ENCODE data around the gene FAXDC2.

DNA sequence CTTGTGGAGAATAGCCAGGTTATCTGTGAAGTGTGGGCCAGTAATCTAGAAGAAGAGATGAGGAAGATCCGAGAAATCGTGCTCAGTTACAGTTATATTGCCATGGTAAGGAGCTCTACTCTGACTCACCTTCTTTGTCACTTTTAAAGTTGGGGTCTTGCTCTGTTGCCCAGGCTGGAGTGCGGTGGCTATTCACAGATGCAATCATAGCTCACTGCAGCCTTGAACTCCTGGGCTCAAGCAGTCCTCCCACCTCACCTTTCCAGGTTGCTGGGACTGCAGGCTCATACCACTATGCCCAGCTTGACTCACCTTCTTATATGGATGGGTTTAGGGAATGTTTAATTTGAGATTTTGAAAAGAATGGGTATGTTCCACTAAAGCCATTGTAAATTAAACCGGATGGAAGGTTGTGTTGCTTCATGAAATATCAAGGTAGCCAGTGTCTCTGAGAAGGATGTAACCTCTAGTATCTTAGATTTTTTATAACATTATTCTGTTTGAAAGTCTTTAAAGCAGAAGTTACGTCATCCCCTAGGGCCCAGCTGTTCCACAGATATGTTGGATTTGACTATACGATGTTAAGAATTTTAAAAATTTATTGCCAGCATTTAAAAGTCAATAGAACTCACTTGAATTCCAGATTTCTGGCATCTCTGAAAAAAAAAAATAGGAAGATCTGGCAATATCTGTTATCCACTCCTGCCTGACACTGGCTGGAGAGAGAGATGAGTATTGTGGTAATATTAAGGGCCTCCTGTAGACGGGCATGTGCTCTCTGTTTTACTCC is 13.1 kb upstream of the FAXDC2 start:
- TF ChIP-seq ZNF251 (CRISPR knock-in tag; IDR thresholded peaks at IDR 0.05) (no peak), PTBP1 (IDR thresholded peaks at IDR 0.05; ENCODE audit: low read depth, low read length, poor library complexity, severe bottlenecking) (no peak), ZNF292 (CRISPR knock-in tag; IDR thresholded peaks at IDR 0.05; ENCODE audit: borderline replicate concordance, low read depth) (no peak), MEIS2 (CRISPR knock-in tag; IDR thresholded peaks at IDR 0.05) (no peak), KLF16 (CRISPR knock-in tag; IDR thresholded peaks at IDR 0.05) (no peak), POLR2AphosphoS5 (IDR thresholded peaks at IDR 0.05; ENCODE audit: low read depth, low read length) (no peak), ZIK1 (CRISPR knock-in tag; IDR thresholded peaks at IDR 0.05; ENCODE audit: borderline replicate concordance, low read depth) (no peak), EZH2 (conservative IDR thresholded peaks at IDR 0.05; ENCODE audit: low read depth, low read length) (no peak), FOXM1 (CRISPR knock-in tag; IDR thresholded peaks at IDR 0.05) (no peak)
- TF ChIP-seq, protein P1, sequence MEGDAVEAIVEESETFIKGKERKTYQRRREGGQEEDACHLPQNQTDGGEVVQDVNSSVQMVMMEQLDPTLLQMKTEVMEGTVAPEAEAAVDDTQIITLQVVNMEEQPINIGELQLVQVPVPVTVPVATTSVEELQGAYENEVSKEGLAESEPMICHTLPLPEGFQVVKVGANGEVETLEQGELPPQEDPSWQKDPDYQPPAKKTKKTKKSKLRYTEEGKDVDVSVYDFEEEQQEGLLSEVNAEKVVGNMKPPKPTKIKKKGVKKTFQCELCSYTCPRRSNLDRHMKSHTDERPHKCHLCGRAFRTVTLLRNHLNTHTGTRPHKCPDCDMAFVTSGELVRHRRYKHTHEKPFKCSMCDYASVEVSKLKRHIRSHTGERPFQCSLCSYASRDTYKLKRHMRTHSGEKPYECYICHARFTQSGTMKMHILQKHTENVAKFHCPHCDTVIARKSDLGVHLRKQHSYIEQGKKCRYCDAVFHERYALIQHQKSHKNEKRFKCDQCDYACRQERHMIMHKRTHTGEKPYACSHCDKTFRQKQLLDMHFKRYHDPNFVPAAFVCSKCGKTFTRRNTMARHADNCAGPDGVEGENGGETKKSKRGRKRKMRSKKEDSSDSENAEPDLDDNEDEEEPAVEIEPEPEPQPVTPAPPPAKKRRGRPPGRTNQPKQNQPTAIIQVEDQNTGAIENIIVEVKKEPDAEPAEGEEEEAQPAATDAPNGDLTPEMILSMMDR (CRISPR knock-in tag; IDR thresholded peaks at IDR 0.05), result no peak
- TF ChIP-seq, protein P2, sequence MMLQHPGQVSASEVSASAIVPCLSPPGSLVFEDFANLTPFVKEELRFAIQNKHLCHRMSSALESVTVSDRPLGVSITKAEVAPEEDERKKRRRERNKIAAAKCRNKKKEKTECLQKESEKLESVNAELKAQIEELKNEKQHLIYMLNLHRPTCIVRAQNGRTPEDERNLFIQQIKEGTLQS (CRISPR knock-in tag; IDR thresholded peaks at IDR 0.05), result no peak
- TF ChIP-seq, protein P3, sequence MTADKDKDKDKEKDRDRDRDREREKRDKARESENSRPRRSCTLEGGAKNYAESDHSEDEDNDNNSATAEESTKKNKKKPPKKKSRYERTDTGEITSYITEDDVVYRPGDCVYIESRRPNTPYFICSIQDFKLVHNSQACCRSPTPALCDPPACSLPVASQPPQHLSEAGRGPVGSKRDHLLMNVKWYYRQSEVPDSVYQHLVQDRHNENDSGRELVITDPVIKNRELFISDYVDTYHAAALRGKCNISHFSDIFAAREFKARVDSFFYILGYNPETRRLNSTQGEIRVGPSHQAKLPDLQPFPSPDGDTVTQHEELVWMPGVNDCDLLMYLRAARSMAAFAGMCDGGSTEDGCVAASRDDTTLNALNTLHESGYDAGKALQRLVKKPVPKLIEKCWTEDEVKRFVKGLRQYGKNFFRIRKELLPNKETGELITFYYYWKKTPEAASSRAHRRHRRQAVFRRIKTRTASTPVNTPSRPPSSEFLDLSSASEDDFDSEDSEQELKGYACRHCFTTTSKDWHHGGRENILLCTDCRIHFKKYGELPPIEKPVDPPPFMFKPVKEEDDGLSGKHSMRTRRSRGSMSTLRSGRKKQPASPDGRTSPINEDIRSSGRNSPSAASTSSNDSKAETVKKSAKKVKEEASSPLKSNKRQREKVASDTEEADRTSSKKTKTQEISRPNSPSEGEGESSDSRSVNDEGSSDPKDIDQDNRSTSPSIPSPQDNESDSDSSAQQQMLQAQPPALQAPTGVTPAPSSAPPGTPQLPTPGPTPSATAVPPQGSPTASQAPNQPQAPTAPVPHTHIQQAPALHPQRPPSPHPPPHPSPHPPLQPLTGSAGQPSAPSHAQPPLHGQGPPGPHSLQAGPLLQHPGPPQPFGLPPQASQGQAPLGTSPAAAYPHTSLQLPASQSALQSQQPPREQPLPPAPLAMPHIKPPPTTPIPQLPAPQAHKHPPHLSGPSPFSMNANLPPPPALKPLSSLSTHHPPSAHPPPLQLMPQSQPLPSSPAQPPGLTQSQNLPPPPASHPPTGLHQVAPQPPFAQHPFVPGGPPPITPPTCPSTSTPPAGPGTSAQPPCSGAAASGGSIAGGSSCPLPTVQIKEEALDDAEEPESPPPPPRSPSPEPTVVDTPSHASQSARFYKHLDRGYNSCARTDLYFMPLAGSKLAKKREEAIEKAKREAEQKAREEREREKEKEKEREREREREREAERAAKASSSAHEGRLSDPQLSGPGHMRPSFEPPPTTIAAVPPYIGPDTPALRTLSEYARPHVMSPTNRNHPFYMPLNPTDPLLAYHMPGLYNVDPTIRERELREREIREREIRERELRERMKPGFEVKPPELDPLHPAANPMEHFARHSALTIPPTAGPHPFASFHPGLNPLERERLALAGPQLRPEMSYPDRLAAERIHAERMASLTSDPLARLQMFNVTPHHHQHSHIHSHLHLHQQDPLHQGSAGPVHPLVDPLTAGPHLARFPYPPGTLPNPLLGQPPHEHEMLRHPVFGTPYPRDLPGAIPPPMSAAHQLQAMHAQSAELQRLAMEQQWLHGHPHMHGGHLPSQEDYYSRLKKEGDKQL (CRISPR knock-in tag; IDR thresholded peaks at IDR 0.05; ENCODE audit: low read depth), result no peak

Data from HepG2 (cell line).